HCT116 (cell line): Measurements from ENCODE around the gene SLC2A5. TPM values are rescaled to one million over a fixed set of nuclear protein-coding genes. Genes with fewer than 3 reads are reported as not detected.
"Not testable (repeated sequence)": the region's sequence is repeated elsewhere in the genome, so short reads cannot be mapped to it uniquely, and the experiment has no call there.

Source experiments
- ATAC-seq: fragments of 200-7000 bp; cut with Tn5 transposase; 2 replicates; pipeline ENCODE4 v1.9.1; 2020; ENCODE audit warnings: mild to moderate bottlenecking, moderate library complexity
- BruUV-seq: library from RNA; stranded (reverse); fragments of 400-500 nt; replicated peaks from 2 replicates; lab custom pipeline; 2021; lab: Mats Ljungman, UMichigan
- CTCF ChIA-PET: fragments of 300-600 bp; sonication (Branson Sonifier 250); formaldehyde crosslinking; loops from one replicate; lab custom pipeline; 2021; ENCODE audit warnings: antibody characterized with exemption; lab: Charles Lee
- POLR2A ChIA-PET: fragments of 300-600, 350-600 bp; sonication (Branson Sonifier 250); formaldehyde crosslinking; loops from one replicate; lab custom pipeline; 2021; ENCODE audit warnings: antibody characterized with exemption; lab: Charles Lee
- RAD21 ChIA-PET, 2 experiments: fragments of 300-600 bp; sonication (Branson Sonifier 250); formaldehyde crosslinking; loops; one replicate each; lab custom pipeline; 2023; ENCODE audit warnings: low total read pairs in 2 of 2; ENCODE audit not compliant: uncharacterized antibody in 2 of 2, unreplicated experiment in 2 of 2, low non-redundant PET in 1 of 2; lab: Charles Lee
- DNase-seq: peaks from one replicate; pipeline ENCODE4 v3.0.0-alpha.2; 2010; ENCODE audit warnings: low read depth, low spot score
- H2AFZ ChIP-seq: fragments of 200-600 bp; shearing (Covaris generic), sonication (generic); 2 replicates; pipeline ENCODE4 v1.6.1; 2017; ENCODE audit warnings: low read depth, mixed run types, mixed read lengths, antibody characterized with exemption, low read length; ENCODE audit not compliant: poor library complexity, severe bottlenecking
- H3K27ac ChIP-seq: 2 replicates; pipeline ENCODE4 v1.5.1; 2012; ENCODE audit warnings: low read depth, low read length
- H3K27me3 ChIP-seq: fragments of 200-600 bp; sonication (generic); 2 replicates; pipeline ENCODE4 v1.6.1; 2016; ENCODE audit warnings: mixed run types, low read length, mixed read lengths; ENCODE audit not compliant: insufficient read depth
- H3K36me3 ChIP-seq, 2 experiments: fragments of 200-500 bp in 1 of 2; fragments of 200-600 bp in 1 of 2; sonication (Bioruptor generic) in 1 of 2; sonication (generic) in 1 of 2; 2 replicates each; pipeline versions ENCODE4 v1.5.1 to v1.6.1; 2014 to 2016; ENCODE audit warnings: low read length in 2 of 2, inconsistent platforms in 1 of 2, mixed read lengths in 1 of 2, mixed run types in 1 of 2; ENCODE audit not compliant: insufficient read depth in 2 of 2, control insufficient read depth in 1 of 2
- H3K4me1 ChIP-seq, 2 experiments: fragments of 200-600 bp in 1 of 2; sonication (generic) in 1 of 2; 2 replicates each; pipeline versions ENCODE4 v1.5.1 to v1.6.1; 2012 to 2017; ENCODE audit warnings: low read length in 2 of 2, inconsistent platforms in 1 of 2, mild to moderate bottlenecking in 1 of 2, mixed read lengths in 1 of 2, mixed run types in 1 of 2, moderate library complexity in 1 of 2; ENCODE audit not compliant: insufficient read depth in 2 of 2, control insufficient read depth in 1 of 2
- H3K4me2 ChIP-seq: fragments of 200-600 bp; sonication (generic); 2 replicates; pipeline ENCODE4 v1.6.1; 2017; ENCODE audit warnings: mixed run types, low read length, mixed read lengths
- H3K4me3 ChIP-seq, 2 experiments: fragments of 200-600 bp in 1 of 2; sonication (generic) in 1 of 2; replicated peaks in 1 of 2; 2 replicates each; pipeline ENCODE4 v1.5.1; 2011 to 2016; ENCODE audit warnings: low read length in 2 of 2, control low read depth in 1 of 2, low read depth in 1 of 2, mild to moderate bottlenecking in 1 of 2, mixed read lengths in 1 of 2, mixed run types in 1 of 2
- H3K79me2 ChIP-seq: fragments of 200-600 bp; sonication (generic); 2 replicates; pipeline ENCODE4 v1.6.1; 2017; ENCODE audit warnings: mild to moderate bottlenecking, mixed run types, low read length, moderate library complexity, mixed read lengths; ENCODE audit not compliant: insufficient read depth
- H3K9ac ChIP-seq: fragments of 200-600 bp; sonication (generic); 2 replicates; pipeline ENCODE4 v1.6.1; 2016; ENCODE audit warnings: low read length, mixed read lengths
- H3K9me2 ChIP-seq: fragments of 200-600 bp; sonication (generic), shearing (Covaris generic); 2 replicates; pipeline ENCODE4 v1.6.1; 2017; ENCODE audit warnings: mixed run types, mild to moderate bottlenecking, moderate library complexity; ENCODE audit not compliant: insufficient read depth
- H3K9me3 ChIP-seq, 2 experiments: fragments of 200-500 bp in 1 of 2; fragments of 200-600 bp in 1 of 2; sonication (Bioruptor generic) in 1 of 2; sonication (generic) in 1 of 2; 2 replicates each; pipeline ENCODE4 v1.6.1; 2014 to 2017; ENCODE audit warnings: low read length in 2 of 2, mixed read lengths in 2 of 2, inconsistent platforms in 1 of 2, low read depth in 1 of 2, mild to moderate bottlenecking in 1 of 2, mixed run types in 1 of 2, moderate library complexity in 1 of 2; ENCODE audit not compliant: control insufficient read depth in 1 of 2, insufficient read depth in 1 of 2
- H4K20me1 ChIP-seq: fragments of 200-600 bp; sonication (generic), shearing (Covaris generic); 2 replicates; pipeline ENCODE4 v1.6.1; 2017; ENCODE audit warnings: mixed run types, mild to moderate bottlenecking, moderate library complexity; ENCODE audit not compliant: insufficient read depth
- SIN3A ChIP-seq: IDR thresholded peaks from 2 replicates; pipeline ENCODE4 v1.6.1; 2012; ENCODE audit warnings: low read depth
- intact Hi-C: fragments of 100-400 bp; cut with micrococcal nuclease; formaldehyde crosslinking; loops from 2 replicates; pipeline ENCODE4 v1.10.0; 2022
- total RNA-seq: library from RNA; stranded (reverse); gene quantifications from one replicate; pipeline ENCODE4 v1.2.1, GENCODE V29; 2021; ENCODE audit not compliant: unreplicated experiment

SLC2A5 gene
- total RNA-seq, 1 experiment from 2014 or later, result not detected

- Histone ChIP-seq H3K9me3 (peaks cover 10 to 18% of the 10 kb centered on the region in 2 experiments; a peak in 2 of 4 replicates), H3K9ac (no peak overlapping the region), H3K79me2 (no peaks in the 10 kb centered on the region), H3K4me2 (no peak overlapping the region), H3K4me1 (no peaks in the 10 kb centered on the region), H3K36me3 (no peaks in the 10 kb centered on the region), H2AFZ (no peak overlapping the region), H4K20me1 (no peaks in the 10 kb centered on the region), H3K27ac (no peak overlapping the region), H3K4me3 (no peak overlapping the region), H3K9me2 (no peaks in the 10 kb centered on the region)
- BruUV-seq, result no TSS peak
- ChIA-PET CTCF (no interaction called here), RAD21 (no interaction called here), POLR2A (no interaction called here)
- ATAC-seq (no peak), DNase-seq (no peak)
- intact Hi-C loops, result no loop called here
- TF ChIP-seq SIN3A, result no peak
- TF ChIP-seq, all 23 proteins: peak for 0
- no peaks in the 10 kb centered on the region for H3K27me3 ChIP-seq
Measured at GRCh38 chr1:9031484-9032259, 37.8 kb downstream of the SLC2A5 start.

- H3K4me3 ChIP-seq, ATAC-seq, H3K4me1 ChIP-seq, H4K20me1 ChIP-seq, DNase-seq, H3K36me3 ChIP-seq, H3K9ac ChIP-seq, H3K4me2 ChIP-seq, H3K79me2 ChIP-seq, H3K27me3 ChIP-seq, intact Hi-C loops, H3K9me2 ChIP-seq, RAD21 ChIA-PET, CTCF ChIA-PET, POLR2A ChIA-PET, H2AFZ ChIP-seq, BruUV-seq, H3K27ac ChIP-seq: not testable (repeated sequence)
- H3K9me3 ChIP-seq, result peaks cover 10 to 18% of the 10 kb centered on the region in 2 experiments; a peak in 2 of 4 replicates
Measured at GRCh38 chr1:9031077-9031476, 38.4 kb downstream of the SLC2A5 start.
